HEK293 (cell line): ENCODE results near the gene HSPB6.

Source experiments
- GLI4 ChIP-seq: fragments of 450-650 bp; formaldehyde crosslinking; IDR thresholded peaks from 2 replicates; pipeline ENCODE4 v1.5.1; 2016; ENCODE audit warnings: missing biosample characterization, missing genetic modification characterization
- MEIS1 ChIP-seq: sonication (generic); formaldehyde crosslinking; IDR thresholded peaks from 2 replicates; pipeline ENCODE4 v1.8.1; 2022; ENCODE audit warnings: missing genetic modification reagents, mild to moderate bottlenecking, borderline replicate concordance
- OVOL3 ChIP-seq: fragments of 450-650 bp; formaldehyde crosslinking; IDR thresholded peaks from 2 replicates; pipeline ENCODE4 v1.5.1; 2016; ENCODE audit warnings: missing biosample characterization, missing genetic modification characterization
- SP2 ChIP-seq: fragments of 450-650 bp; formaldehyde crosslinking; IDR thresholded peaks from 2 replicates; pipeline ENCODE4 v1.5.1; 2016; ENCODE audit warnings: missing biosample characterization, missing genetic modification characterization
- ZBTB1 ChIP-seq: fragments of 450-650 bp; formaldehyde crosslinking; IDR thresholded peaks from 2 replicates; pipeline ENCODE4 v1.5.1; 2016; ENCODE audit warnings: missing biosample characterization, missing genetic modification characterization
- ZNF121 ChIP-seq: fragments of 450-650 bp; formaldehyde crosslinking; IDR thresholded peaks from 2 replicates; pipeline ENCODE4 v1.5.1; 2016; ENCODE audit warnings: missing biosample characterization, missing genetic modification characterization
- ZNF148 ChIP-seq: fragments of 450-650 bp; formaldehyde crosslinking; IDR thresholded peaks from 2 replicates; pipeline ENCODE4 v1.5.0; 2017; ENCODE audit warnings: missing biosample characterization, missing genetic modification characterization, borderline replicate concordance
- ZNF174 ChIP-seq: fragments of 450-650 bp; formaldehyde crosslinking; IDR thresholded peaks from 2 replicates; pipeline ENCODE4 v1.5.0; 2017; ENCODE audit warnings: missing biosample characterization, mild to moderate bottlenecking, missing genetic modification characterization
- ZNF211 ChIP-seq: fragments of 450-650 bp; formaldehyde crosslinking; IDR thresholded peaks from 2 replicates; pipeline ENCODE4 v1.5.1; 2016; ENCODE audit warnings: low read depth, missing biosample characterization, missing genetic modification characterization
- ZNF248 ChIP-seq: fragments of 450-650 bp; formaldehyde crosslinking; IDR thresholded peaks from 2 replicates; pipeline ENCODE4 v1.5.1; 2017; ENCODE audit warnings: missing biosample characterization, missing genetic modification characterization
- ZNF26 ChIP-seq: fragments of 450-650 bp; formaldehyde crosslinking; IDR thresholded peaks from 2 replicates; pipeline ENCODE4 v1.5.1; 2016; ENCODE audit warnings: missing biosample characterization, missing genetic modification characterization
- ZNF302 ChIP-seq: fragments of 450-650 bp; formaldehyde crosslinking; IDR thresholded peaks from 2 replicates; pipeline ENCODE4 v1.5.1; 2016; ENCODE audit warnings: missing biosample characterization, missing genetic modification characterization, low read depth
- ZNF324 ChIP-seq: fragments of 450-650 bp; formaldehyde crosslinking; IDR thresholded peaks from 2 replicates; pipeline ENCODE4 v1.5.1; 2016; ENCODE audit warnings: missing biosample characterization, missing genetic modification characterization
- ZNF366 ChIP-seq: fragments of 450-650 bp; formaldehyde crosslinking; conservative IDR thresholded peaks from 2 replicates; pipeline ENCODE4 v1.5.1; 2016; ENCODE audit warnings: missing biosample characterization, missing genetic modification characterization
- ZNF391 ChIP-seq: fragments of 450-650 bp; formaldehyde crosslinking; IDR thresholded peaks from 2 replicates; pipeline ENCODE4 v1.5.1; 2016; ENCODE audit warnings: low read depth, missing biosample characterization, missing genetic modification characterization, borderline replicate concordance
- ZNF433 ChIP-seq: fragments of 450-650 bp; formaldehyde crosslinking; IDR thresholded peaks from 2 replicates; pipeline ENCODE4 v1.5.1; 2016; ENCODE audit warnings: missing biosample characterization, missing genetic modification characterization, low read depth
- ZNF48 ChIP-seq: fragments of 450-650 bp; formaldehyde crosslinking; IDR thresholded peaks from 2 replicates; pipeline ENCODE4 v1.5.1; 2016; ENCODE audit warnings: missing biosample characterization, missing genetic modification characterization
- ZNF529 ChIP-seq: fragments of 450-650 bp; formaldehyde crosslinking; IDR thresholded peaks from 2 replicates; pipeline ENCODE4 v1.5.1; 2017; ENCODE audit warnings: missing genetic modification characterization, missing biosample characterization; ENCODE audit not compliant: insufficient replicate concordance
- ZNF571 ChIP-seq: fragments of 450-650 bp; formaldehyde crosslinking; IDR thresholded peaks from 2 replicates; pipeline ENCODE4 v1.5.0; 2017; ENCODE audit warnings: missing biosample characterization, missing genetic modification characterization
- ZNF610 ChIP-seq: fragments of 450-650 bp; formaldehyde crosslinking; IDR thresholded peaks from 2 replicates; pipeline ENCODE4 v1.5.1; 2016; ENCODE audit warnings: missing biosample characterization, missing genetic modification characterization, borderline replicate concordance
- ZNF626 ChIP-seq: fragments of 450-650 bp; sonication (Bioruptor Pico); formaldehyde crosslinking; IDR thresholded peaks from 2 replicates; pipeline ENCODE4 v1.5.1; 2018; ENCODE audit warnings: missing biosample characterization, missing genetic modification characterization, inconsistent platforms
- ZNF670 ChIP-seq: fragments of 450-650 bp; formaldehyde crosslinking; IDR thresholded peaks from 2 replicates; pipeline ENCODE4 v1.5.1; 2016; ENCODE audit warnings: missing biosample characterization, missing genetic modification characterization, low read depth
- ZNF747 ChIP-seq: fragments of 450-650 bp; formaldehyde crosslinking; IDR thresholded peaks from 2 replicates; pipeline ENCODE4 v1.5.1; 2016; ENCODE audit warnings: missing biosample characterization, missing genetic modification characterization
- ZNF843 ChIP-seq: fragments of 450-650 bp; formaldehyde crosslinking; IDR thresholded peaks from 2 replicates; pipeline ENCODE4 v1.5.1; 2016; ENCODE audit warnings: missing biosample characterization, missing genetic modification characterization
- ZSCAN30 ChIP-seq: fragments of 450-650 bp; IDR thresholded peaks from 2 replicates; pipeline ENCODE4 v1.5.1; 2018; ENCODE audit warnings: missing biosample characterization, mild to moderate bottlenecking, missing genetic modification characterization, moderate library complexity
- TF ChIP-seq, protein P1 (sequence below): fragments of 450-650 bp; formaldehyde crosslinking; IDR thresholded peaks from 2 replicates; pipeline ENCODE4 v1.5.1; 2016; ENCODE audit warnings: missing biosample characterization, missing genetic modification characterization, borderline replicate concordance

Gene HSPB6

DNA sequence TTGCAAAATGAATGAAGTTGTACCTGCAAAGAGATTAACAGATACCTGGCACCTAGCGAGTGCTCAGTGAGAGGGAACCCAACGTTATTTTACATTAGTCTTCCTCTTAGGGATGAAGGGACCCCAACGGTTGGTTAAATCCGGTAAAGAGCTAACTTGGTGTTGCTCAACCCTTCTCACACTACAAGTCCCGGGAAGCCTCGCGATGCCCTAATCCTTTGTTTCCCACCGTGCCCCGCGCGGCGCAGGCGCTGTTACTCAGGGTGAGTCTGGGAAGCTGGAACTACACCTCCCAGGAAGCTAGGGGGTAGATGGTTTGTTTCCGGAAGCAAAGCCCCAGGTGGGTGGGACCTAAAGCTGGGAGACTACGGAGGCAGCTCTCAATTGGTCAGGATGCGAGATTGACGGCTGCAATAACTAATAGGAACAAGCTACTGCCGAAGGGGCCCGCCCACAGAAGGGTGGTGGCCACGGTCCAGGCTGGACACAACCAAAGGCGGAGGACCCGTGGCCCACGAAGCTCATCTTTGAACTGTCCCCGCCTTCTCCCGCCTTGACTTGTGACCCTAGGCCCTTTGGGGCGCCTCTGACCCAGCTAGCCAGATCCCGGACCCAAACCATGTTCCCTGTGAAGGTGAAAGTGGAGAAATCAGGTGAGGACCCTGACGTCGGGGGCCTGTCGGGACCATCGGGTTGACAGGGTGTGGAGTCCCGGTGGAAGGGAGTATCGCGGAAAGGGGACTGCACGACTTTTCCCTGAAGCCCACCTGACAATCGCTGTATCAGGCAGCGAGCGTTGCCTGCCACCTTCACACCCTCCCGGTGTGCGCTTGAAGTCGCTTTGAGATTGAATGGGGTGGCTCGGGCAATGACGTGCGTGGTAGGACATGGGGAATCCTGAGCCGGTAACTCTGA, 8.5 kb downstream of the HSPB6 start, which contains the start of gene LIN37 (continued):
- TF ChIP-seq ZNF324 (tag by site-specific recombination) (no peak; the same call in 1 of the 2 replicates), ZNF211 (no peak), ZBTB1 (no peak), ZNF626 (tag by site-specific recombination) (no peak), ZNF433 (tag by site-specific recombination) (no peak), ZNF571 (tag by site-specific recombination) (no peak), ZNF248 (tag by site-specific recombination) (no peak), ZNF302 (no peak), ZNF670 (tag by site-specific recombination) (no peak), OVOL3 (tag by site-specific recombination) (0 out of 2 replicates have a peak, but pooled peaks have one; percentile 26), ZNF843 (tag by site-specific recombination) (peak; percentile 44; the same call in 1 of the 2 replicates), ZNF148 (no peak), SP2 (peak; percentile 100), ZSCAN30 (no peak; the same call in 1 of the 2 replicates), ZNF366 (tag by site-specific recombination) (peak; percentile 85), ZNF391 (peak; percentile 35; the same call in 1 of the 2 replicates), ZNF26 (tag by site-specific recombination) (no peak), MEIS1 (CRISPR knock-in tag) (no peak), ZNF48 (tag by site-specific recombination) (no peak), ZNF747 (tag by site-specific recombination) (no peak), ZNF174 (tag by site-specific recombination) (no peak), GLI4 (tag by site-specific recombination) (no peak), ZNF121 (tag by site-specific recombination) (no peak), ZNF610 (tag by site-specific recombination) (peak; percentile 52; the same call in 1 of the 2 replicates), ZNF529 (tag by site-specific recombination) (no peak)
- TF ChIP-seq, protein P1, sequence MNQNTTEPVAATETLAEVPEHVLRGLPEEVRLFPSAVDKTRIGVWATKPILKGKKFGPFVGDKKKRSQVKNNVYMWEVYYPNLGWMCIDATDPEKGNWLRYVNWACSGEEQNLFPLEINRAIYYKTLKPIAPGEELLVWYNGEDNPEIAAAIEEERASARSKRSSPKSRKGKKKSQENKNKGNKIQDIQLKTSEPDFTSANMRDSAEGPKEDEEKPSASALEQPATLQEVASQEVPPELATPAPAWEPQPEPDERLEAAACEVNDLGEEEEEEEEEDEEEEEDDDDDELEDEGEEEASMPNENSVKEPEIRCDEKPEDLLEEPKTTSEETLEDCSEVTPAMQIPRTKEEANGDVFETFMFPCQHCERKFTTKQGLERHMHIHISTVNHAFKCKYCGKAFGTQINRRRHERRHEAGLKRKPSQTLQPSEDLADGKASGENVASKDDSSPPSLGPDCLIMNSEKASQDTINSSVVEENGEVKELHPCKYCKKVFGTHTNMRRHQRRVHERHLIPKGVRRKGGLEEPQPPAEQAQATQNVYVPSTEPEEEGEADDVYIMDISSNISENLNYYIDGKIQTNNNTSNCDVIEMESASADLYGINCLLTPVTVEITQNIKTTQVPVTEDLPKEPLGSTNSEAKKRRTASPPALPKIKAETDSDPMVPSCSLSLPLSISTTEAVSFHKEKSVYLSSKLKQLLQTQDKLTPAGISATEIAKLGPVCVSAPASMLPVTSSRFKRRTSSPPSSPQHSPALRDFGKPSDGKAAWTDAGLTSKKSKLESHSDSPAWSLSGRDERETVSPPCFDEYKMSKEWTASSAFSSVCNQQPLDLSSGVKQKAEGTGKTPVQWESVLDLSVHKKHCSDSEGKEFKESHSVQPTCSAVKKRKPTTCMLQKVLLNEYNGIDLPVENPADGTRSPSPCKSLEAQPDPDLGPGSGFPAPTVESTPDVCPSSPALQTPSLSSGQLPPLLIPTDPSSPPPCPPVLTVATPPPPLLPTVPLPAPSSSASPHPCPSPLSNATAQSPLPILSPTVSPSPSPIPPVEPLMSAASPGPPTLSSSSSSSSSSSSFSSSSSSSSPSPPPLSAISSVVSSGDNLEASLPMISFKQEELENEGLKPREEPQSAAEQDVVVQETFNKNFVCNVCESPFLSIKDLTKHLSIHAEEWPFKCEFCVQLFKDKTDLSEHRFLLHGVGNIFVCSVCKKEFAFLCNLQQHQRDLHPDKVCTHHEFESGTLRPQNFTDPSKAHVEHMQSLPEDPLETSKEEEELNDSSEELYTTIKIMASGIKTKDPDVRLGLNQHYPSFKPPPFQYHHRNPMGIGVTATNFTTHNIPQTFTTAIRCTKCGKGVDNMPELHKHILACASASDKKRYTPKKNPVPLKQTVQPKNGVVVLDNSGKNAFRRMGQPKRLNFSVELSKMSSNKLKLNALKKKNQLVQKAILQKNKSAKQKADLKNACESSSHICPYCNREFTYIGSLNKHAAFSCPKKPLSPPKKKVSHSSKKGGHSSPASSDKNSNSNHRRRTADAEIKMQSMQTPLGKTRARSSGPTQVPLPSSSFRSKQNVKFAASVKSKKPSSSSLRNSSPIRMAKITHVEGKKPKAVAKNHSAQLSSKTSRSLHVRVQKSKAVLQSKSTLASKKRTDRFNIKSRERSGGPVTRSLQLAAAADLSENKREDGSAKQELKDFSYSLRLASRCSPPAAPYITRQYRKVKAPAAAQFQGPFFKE (tag by site-specific recombination), result no peak
